Neural cell (in vitro differentiated cells): ENCODE measurements around the gene SPATA31E1.

Experiments used
- CTCF ChIP-seq: fragments of 450-650 bp; IDR thresholded peaks from 2 replicates; pipeline ENCODE4 v1.5.1; 2014; ENCODE audit warnings: antibody characterized with exemption, mild to moderate bottlenecking, moderate library complexity; ENCODE audit not compliant: poor library complexity, severe bottlenecking
- EP300 ChIP-seq: fragments of 450-650 bp; conservative IDR thresholded peaks from 2 replicates; pipeline ENCODE4 v1.6.1; 2014; ENCODE audit warnings: antibody characterized with exemption, mild to moderate bottlenecking, moderate library complexity; ENCODE audit not compliant: poor library complexity, severe bottlenecking
- EZH2 ChIP-seq: fragments of 200-600, 300-800 bp; shearing (Covaris generic), sonication (generic); IDR thresholded peaks from 2 replicates; pipeline ENCODE4 v1.6.1; 2014; ENCODE audit warnings: antibody characterized with exemption, low read length, borderline replicate concordance, mild to moderate bottlenecking; ENCODE audit not compliant: insufficient read depth, poor library complexity, severe bottlenecking
- MXI1 ChIP-seq: fragments of 450-650 bp; conservative IDR thresholded peaks from 2 replicates; pipeline ENCODE4 v1.6.1; 2014; ENCODE audit warnings: antibody characterized with exemption, mild to moderate bottlenecking; ENCODE audit not compliant: poor library complexity, severe bottlenecking
- POLR2AphosphoS5 ChIP-seq: IDR thresholded peaks from 2 replicates; pipeline ENCODE4 v1.6.1; 2012
- RAD21 ChIP-seq: fragments of 450-650 bp; conservative IDR thresholded peaks from 2 replicates; pipeline ENCODE4 v1.6.1; 2014; ENCODE audit warnings: antibody characterized with exemption, mild to moderate bottlenecking, moderate library complexity
- SMC3 ChIP-seq: fragments of 450-650 bp; conservative IDR thresholded peaks from 2 replicates; pipeline ENCODE4 v1.6.1; 2014; ENCODE audit warnings: antibody characterized with exemption, mild to moderate bottlenecking, moderate library complexity; ENCODE audit not compliant: poor library complexity
- TAF1 ChIP-seq: IDR thresholded peaks from 2 replicates; pipeline ENCODE4 v1.6.1; 2012; ENCODE audit warnings: low read depth

DNA sequence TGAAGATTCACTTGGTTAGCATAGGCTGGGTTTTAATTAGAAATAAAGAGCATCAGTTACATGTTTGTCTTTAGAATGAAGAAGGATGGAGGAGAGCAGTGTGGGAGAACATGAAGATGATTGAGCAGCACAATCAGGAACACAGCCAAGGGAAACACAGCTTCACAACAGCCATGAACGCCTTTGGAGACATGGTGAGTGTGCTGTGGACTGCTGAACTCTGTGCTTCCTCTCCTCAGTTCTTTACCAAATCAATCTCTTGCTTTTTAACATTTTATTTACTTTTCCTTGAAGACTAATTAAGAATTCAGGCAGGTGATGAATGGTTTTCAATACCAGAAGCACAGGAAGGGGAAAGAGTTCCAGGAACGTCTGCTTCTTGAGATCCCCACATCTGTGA is 38.2 kb upstream of the SPATA31E1 start:
- TF ChIP-seq CTCF = no peak
- TF ChIP-seq EP300 = no peak
- no peak for TF ChIP-seq EZH2
- no peak for TF ChIP-seq POLR2AphosphoS5
- TF ChIP-seq RAD21 = no peak
- no peak for TF ChIP-seq TAF1
- no peak for TF ChIP-seq MXI1
- TF ChIP-seq SMC3 = no peak
